ENCODE results near the gene TMEM151B.

- no peak for TF ChIP-seq EZH2 (IDR thresholded peaks at IDR 0.05; ENCODE audit: borderline replicate concordance, insufficient read depth, low read depth, low read length, poor library complexity, severe bottlenecking)
- TF ChIP-seq CTCF (IDR thresholded peaks at IDR 0.05) = no peak
Measured at GRCh38 chr6:44238687-44239350, 31.4 kb upstream of the TMEM151B start.
